ENCODE measurements around the gene PCED1A.
A peak's percentile ranks its signal among the peaks of the same experiment; 100 is the strongest.

Gene PCED1A

DNA sequence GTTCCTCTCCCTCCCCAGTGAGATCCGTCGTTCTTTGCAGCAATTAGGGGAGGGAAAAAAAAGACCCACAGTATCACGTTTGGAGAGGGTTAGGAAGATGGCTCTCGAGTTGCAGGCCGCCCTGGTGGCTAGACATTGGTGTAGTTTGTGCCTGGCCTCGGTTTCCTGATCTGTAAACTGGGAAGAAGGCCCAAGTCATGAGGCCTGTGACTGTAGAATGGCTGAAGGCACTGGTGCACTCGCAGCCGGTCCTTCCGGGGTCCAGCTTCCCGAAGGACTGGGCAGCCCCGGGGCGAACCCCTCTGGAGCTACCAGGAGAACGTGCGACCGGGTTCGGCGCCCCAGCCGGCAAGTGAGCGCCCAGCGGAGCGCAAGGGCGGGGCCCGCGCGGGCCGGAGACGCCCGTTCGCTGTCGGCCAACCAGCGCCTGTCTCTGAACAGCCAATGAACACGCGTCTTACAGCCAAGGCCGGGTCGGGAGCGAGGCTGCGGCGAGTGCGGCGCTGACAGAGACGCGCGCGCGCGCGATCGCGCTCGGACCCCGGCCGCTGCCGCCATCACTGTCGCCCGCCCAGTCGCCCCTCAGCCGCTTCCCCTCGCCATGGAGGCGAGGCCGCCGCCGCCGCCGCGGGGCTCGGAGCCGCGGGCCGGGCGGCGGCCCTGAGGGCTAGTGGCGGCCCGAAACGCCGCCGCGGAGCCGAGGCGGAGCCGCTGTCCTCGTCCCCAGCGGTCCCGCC, 32.7 kb upstream of the PCED1A start, which contains the start of gene PTPRA:
Gene PTPRA, plus strand, starts transcription at position 472 of the 737 bp plus-strand sequence. CDS start 90,797 bp downstream, outside the sequence.
- no peaks in the 10 kb centered on the region for H3K9me3 ChIP-seq (ENCODE audit: control insufficient read depth, insufficient read depth, low read length)
- peaks cover 27% of the 10 kb centered on the region for H3K4me1 ChIP-seq (ENCODE audit: control insufficient read depth, low read length)
- H3K27ac ChIP-seq (ENCODE audit: low read depth, low read length), result peak within 1 kb of the TSS; percentile 20; the same call in 1 of the 2 replicates
- H3K9me2 ChIP-seq (replicated peaks; ENCODE audit: control insufficient read depth, low read length), result no peaks in the 10 kb centered on the region
- no peak for TF ChIP-seq EZH2phosphoT487 (IDR thresholded peaks at IDR 0.05; ENCODE audit: borderline replicate concordance, low read length)
- TF ChIP-seq, protein P1, sequence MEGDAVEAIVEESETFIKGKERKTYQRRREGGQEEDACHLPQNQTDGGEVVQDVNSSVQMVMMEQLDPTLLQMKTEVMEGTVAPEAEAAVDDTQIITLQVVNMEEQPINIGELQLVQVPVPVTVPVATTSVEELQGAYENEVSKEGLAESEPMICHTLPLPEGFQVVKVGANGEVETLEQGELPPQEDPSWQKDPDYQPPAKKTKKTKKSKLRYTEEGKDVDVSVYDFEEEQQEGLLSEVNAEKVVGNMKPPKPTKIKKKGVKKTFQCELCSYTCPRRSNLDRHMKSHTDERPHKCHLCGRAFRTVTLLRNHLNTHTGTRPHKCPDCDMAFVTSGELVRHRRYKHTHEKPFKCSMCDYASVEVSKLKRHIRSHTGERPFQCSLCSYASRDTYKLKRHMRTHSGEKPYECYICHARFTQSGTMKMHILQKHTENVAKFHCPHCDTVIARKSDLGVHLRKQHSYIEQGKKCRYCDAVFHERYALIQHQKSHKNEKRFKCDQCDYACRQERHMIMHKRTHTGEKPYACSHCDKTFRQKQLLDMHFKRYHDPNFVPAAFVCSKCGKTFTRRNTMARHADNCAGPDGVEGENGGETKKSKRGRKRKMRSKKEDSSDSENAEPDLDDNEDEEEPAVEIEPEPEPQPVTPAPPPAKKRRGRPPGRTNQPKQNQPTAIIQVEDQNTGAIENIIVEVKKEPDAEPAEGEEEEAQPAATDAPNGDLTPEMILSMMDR (IDR thresholded peaks at IDR 0.05; ENCODE audit: low read depth, low read length, poor library complexity, severe bottlenecking), result no peak
- H3K27me3 ChIP-seq (ENCODE audit: control insufficient read depth, low read length), result peaks cover 17% of the 10 kb centered on the region
- peaks cover 16% of the 10 kb centered on the region for H4K20me1 ChIP-seq (ENCODE audit: control insufficient read depth, insufficient read depth, low read depth, low read length)
- H3K4me2 ChIP-seq (ENCODE audit: low read length), result peak within 1 kb of the TSS; percentile 99
- H3K79me2 ChIP-seq (ENCODE audit: control insufficient read depth, low read length), result peaks cover 44% of the 10 kb centered on the region
- peaks cover 24% of the 10 kb centered on the region for H3K36me3 ChIP-seq (ENCODE audit: control insufficient read depth, low read length)
- peaks cover 2% of the 10 kb centered on the region for H3F3A ChIP-seq (ENCODE audit: control insufficient read depth, insufficient read depth)
- peak within 1 kb of the TSS; percentile 85 for H3K4me3 ChIP-seq (ENCODE audit: low read length)

- Histone ChIP-seq H4K20me1 (ENCODE audit: control insufficient read depth, insufficient read depth, low read depth, low read length) (peaks cover 16% of the 10 kb centered on the region), H3F3A (ENCODE audit: control insufficient read depth, insufficient read depth) (peaks cover 2% of the 10 kb centered on the region), H3K27ac (ENCODE audit: low read depth, low read length) (no peak overlapping the region), H3K9me2 (replicated peaks; ENCODE audit: control insufficient read depth, low read length) (no peaks in the 10 kb centered on the region), H3K36me3 (ENCODE audit: control insufficient read depth, low read length) (peaks cover 24% of the 10 kb centered on the region), H3K27me3 (ENCODE audit: control insufficient read depth, low read length) (peaks cover 17% of the 10 kb centered on the region), H3K79me2 (ENCODE audit: control insufficient read depth, low read length) (peaks cover 40% of the 10 kb centered on the region), H3K9me3 (ENCODE audit: control insufficient read depth, insufficient read depth, low read length) (no peaks in the 10 kb centered on the region), H3K4me2 (ENCODE audit: low read length) (peak overlapping the region; percentile 99), H3K4me1 (ENCODE audit: control insufficient read depth, low read length) (peaks cover 27% of the 10 kb centered on the region), H3K4me3 (ENCODE audit: low read length) (peak overlapping the region; percentile 85)
- TF ChIP-seq EZH2phosphoT487 (IDR thresholded peaks at IDR 0.05; ENCODE audit: borderline replicate concordance, low read length), result peak; percentile 44; the same call in 1 of the 2 replicates
- TF ChIP-seq, protein P1 (IDR thresholded peaks at IDR 0.05; ENCODE audit: low read depth, low read length, poor library complexity, severe bottlenecking), result peak; percentile 50
Measured at GRCh38 chr20:2872459-2873009, 32.1 kb upstream of the PCED1A start.

- Histone ChIP-seq H3F3A (ENCODE audit: control insufficient read depth, insufficient read depth) (peaks cover 2% of the 10 kb centered on the region), H3K79me2 (ENCODE audit: control insufficient read depth, low read length) (peaks cover 33% of the 10 kb centered on the region), H3K27ac (ENCODE audit: low read depth, low read length) (no peak overlapping the region), H3K4me2 (ENCODE audit: low read length) (peak overlapping the region; percentile 99), H4K20me1 (ENCODE audit: control insufficient read depth, insufficient read depth, low read depth, low read length) (peaks cover 14% of the 10 kb centered on the region), H3K9me3 (ENCODE audit: control insufficient read depth, insufficient read depth, low read length) (no peaks in the 10 kb centered on the region), H3K36me3 (ENCODE audit: control insufficient read depth, low read length) (peaks cover 21% of the 10 kb centered on the region), H3K4me1 (ENCODE audit: control insufficient read depth, low read length) (peaks cover 27% of the 10 kb centered on the region), H3K27me3 (ENCODE audit: control insufficient read depth, low read length) (peaks cover 17% of the 10 kb centered on the region), H3K4me3 (ENCODE audit: low read length) (peak overlapping the region; percentile 85), H3K9me2 (replicated peaks; ENCODE audit: control insufficient read depth, low read length) (no peaks in the 10 kb centered on the region)
- TF ChIP-seq, protein P1 (IDR thresholded peaks at IDR 0.05; ENCODE audit: low read depth, low read length, poor library complexity, severe bottlenecking), result no peak
- no peak for TF ChIP-seq EZH2phosphoT487 (IDR thresholded peaks at IDR 0.05; ENCODE audit: borderline replicate concordance, low read length)
Measured at GRCh38 chr20:2871661-2872458, 31.4 kb upstream of the PCED1A start.

Measured in DOHH2 (cell line).